Karpas-422 (cell line): Measurements from ENCODE around the gene ANKFY1. TPM values are rescaled to one million over a fixed set of nuclear protein-coding genes. Genes with fewer than 3 reads are reported as not detected.

Source experiments
- DNase-seq: peaks from one replicate; pipeline ENCODE4 v3.0.0-alpha.2; 2015
- H2AFZ ChIP-seq: fragments of 200-600 bp; sonication (generic); 2 replicates; pipeline ENCODE4 v1.6.1; 2014; ENCODE audit warnings: antibody characterized with exemption, low read length, mixed read lengths
- H3K27ac ChIP-seq: fragments of 200-600 bp; sonication (generic); 2 replicates; pipeline ENCODE4 v1.5.1; 2014; ENCODE audit warnings: mild to moderate bottlenecking, low read length, moderate library complexity
- H3K27me3 ChIP-seq: fragments of 200-600 bp; sonication (generic); 2 replicates; pipeline ENCODE4 v1.6.1; 2014; ENCODE audit warnings: low read length, mixed read lengths
- H3K36me3 ChIP-seq: fragments of 200-600 bp; sonication (generic); 2 replicates; pipeline ENCODE4 v1.6.1; 2014; ENCODE audit warnings: low read length, mixed read lengths; ENCODE audit not compliant: insufficient read depth
- H3K4me1 ChIP-seq: fragments of 200-600 bp; sonication (generic); 2 replicates; pipeline ENCODE4 v1.6.1; 2014; ENCODE audit warnings: mild to moderate bottlenecking, low read length, mixed read lengths
- H3K4me2 ChIP-seq: fragments of 200-600 bp; sonication (generic); 2 replicates; pipeline ENCODE4 v1.6.1; 2014; ENCODE audit warnings: low read length, low read depth, mild to moderate bottlenecking; ENCODE audit not compliant: poor library complexity, severe bottlenecking
- H3K4me3 ChIP-seq: fragments of 200-600 bp; sonication (generic); 2 replicates; pipeline ENCODE4 v1.5.1; 2014; ENCODE audit warnings: mild to moderate bottlenecking, antibody characterized with exemption, low read length, mixed read lengths
- H3K79me2 ChIP-seq: fragments of 200-600 bp; sonication (generic); 2 replicates; pipeline ENCODE4 v1.6.1; 2014; ENCODE audit warnings: mild to moderate bottlenecking, low read length, mixed read lengths
- H3K9ac ChIP-seq: fragments of 200-600 bp; sonication (generic); 2 replicates; pipeline ENCODE4 v1.6.0; 2014; ENCODE audit warnings: low read length
- H3K9me2 ChIP-seq: fragments of 200-600 bp; sonication (generic), shearing (Covaris generic); replicated peaks from 2 replicates; pipeline ENCODE4 v1.6.0; 2014; ENCODE audit warnings: mild to moderate bottlenecking, low read length, moderate library complexity; ENCODE audit not compliant: insufficient read depth
- H3K9me3 ChIP-seq: fragments of 300-700, 200-600 bp; sonication (generic); 2 replicates; pipeline ENCODE4 v1.6.1; 2014; ENCODE audit warnings: low read length, mixed read lengths
- H4K20me1 ChIP-seq: fragments of 200-600 bp; sonication (generic); 2 replicates; pipeline ENCODE4 v1.6.1; 2014; ENCODE audit warnings: mild to moderate bottlenecking, antibody characterized with exemption, low read length, low read depth; ENCODE audit not compliant: insufficient read depth
- total RNA-seq: library from RNA; depleted of rRNA; stranded (reverse); fragments of >200 nt; shearing (Covaris generic); gene quantifications from 2 replicates; pipeline ENCODE4 v1.2.3, GENCODE V29; 2014; ENCODE audit warnings: low replicate concordance

Gene ANKFY1
- total RNA-seq, 1 experiment from 2014 or later: 34.4 TPM

GRCh38 chr17:4297351-4297750, 33.6 kb upstream of the ANKFY1 start:
- no peaks in the 10 kb centered on the region for H4K20me1 ChIP-seq
- H2AFZ ChIP-seq: no peak overlapping the region
- DNase-seq: no peak
- no peaks in the 10 kb centered on the region for H3K9me2 ChIP-seq
- H3K27ac ChIP-seq: peak overlapping the region; percentile 37; the same call in 1 of the 2 replicates
- H3K27me3 ChIP-seq: no peaks in the 10 kb centered on the region
- no peaks in the 10 kb centered on the region for H3K9me3 ChIP-seq
- H3K4me1 ChIP-seq: peaks cover 29% of the 10 kb centered on the region
- peaks cover 92% of the 10 kb centered on the region for H3K79me2 ChIP-seq
- no peak overlapping the region for H3K4me3 ChIP-seq
- peaks cover 23% of the 10 kb centered on the region for H3K36me3 ChIP-seq
- H3K4me2 ChIP-seq: no peak overlapping the region
- H3K9ac ChIP-seq: no peak overlapping the region

- Histone ChIP-seq H3K79me2 (peaks cover 89% of the 10 kb centered on the region), H3K36me3 (peaks cover 27% of the 10 kb centered on the region), H3K9me3 (no peaks in the 10 kb centered on the region), H3K27ac (no peak overlapping the region), H3K9me2 (no peaks in the 10 kb centered on the region), H3K4me2 (no peak overlapping the region), H4K20me1 (no peaks in the 10 kb centered on the region), H3K4me1 (peaks cover 29% of the 10 kb centered on the region), H3K9ac (no peak overlapping the region), H3K27me3 (no peaks in the 10 kb centered on the region), H2AFZ (no peak overlapping the region), H3K4me3 (no peak overlapping the region)
- DNase-seq: no peak
Observed at GRCh38 chr17:4295686-4296085, 31.9 kb upstream of the ANKFY1 start.

GRCh38 chr17:4293572-4293971, 29.8 kb upstream of the ANKFY1 start:
- Histone ChIP-seq H3K27me3 (no peaks in the 10 kb centered on the region), H3K4me3 (no peak overlapping the region), H3K4me1 (peaks cover 27% of the 10 kb centered on the region), H3K27ac (no peak overlapping the region), H3K9ac (no peak overlapping the region), H3K4me2 (no peak overlapping the region), H2AFZ (no peak overlapping the region), H4K20me1 (0 out of 2 replicates have a peak, but pooled peaks cover 2% of the 10 kb centered on the region), H3K9me3 (no peaks in the 10 kb centered on the region), H3K9me2 (no peaks in the 10 kb centered on the region), H3K79me2 (peaks cover 91% of the 10 kb centered on the region), H3K36me3 (peaks cover 43% of the 10 kb centered on the region)
- no peak for DNase-seq

GRCh38 chr17:4287710-4288109, 23.9 kb upstream of the ANKFY1 start:
- Histone ChIP-seq H3K9me3 (no peaks in the 10 kb centered on the region), H3K4me1 (peaks cover 15% of the 10 kb centered on the region), H3K27me3 (no peaks in the 10 kb centered on the region), H3K9me2 (no peaks in the 10 kb centered on the region), H4K20me1 (0 out of 2 replicates have a peak, but pooled peaks cover 3% of the 10 kb centered on the region), H3K4me2 (no peak overlapping the region), H3K36me3 (peaks cover 43% of the 10 kb centered on the region; the same call in 1 of the 2 replicates), H2AFZ (no peak overlapping the region), H3K9ac (no peak overlapping the region), H3K4me3 (no peak overlapping the region), H3K27ac (no peak overlapping the region), H3K79me2 (peaks cover 75% of the 10 kb centered on the region)
- no peak for DNase-seq

GRCh38 chr17:4276514-4276913, 12.7 kb upstream of the ANKFY1 start:
- H2AFZ ChIP-seq: no peak overlapping the region
- no peaks in the 10 kb centered on the region for H3K27me3 ChIP-seq
- no peaks in the 10 kb centered on the region for H3K9me3 ChIP-seq
- no peak overlapping the region for H3K4me3 ChIP-seq
- H3K9me2 ChIP-seq: no peaks in the 10 kb centered on the region
- no peak for DNase-seq
- H3K9ac ChIP-seq: no peak overlapping the region
- H3K36me3 ChIP-seq: peaks cover 17% of the 10 kb centered on the region; the same call in 1 of the 2 replicates
- no peak overlapping the region for H3K4me2 ChIP-seq
- peaks cover 80% of the 10 kb centered on the region for H3K79me2 ChIP-seq
- H3K4me1 ChIP-seq: peaks cover 17% of the 10 kb centered on the region
- no peaks in the 10 kb centered on the region for H4K20me1 ChIP-seq
- no peak overlapping the region for H3K27ac ChIP-seq

- Histone ChIP-seq H3K4me3 (no peak overlapping the region), H3K9me3 (no peaks in the 10 kb centered on the region), H3K79me2 (peaks cover 55% of the 10 kb centered on the region), H3K9me2 (no peaks in the 10 kb centered on the region), H3K27me3 (no peaks in the 10 kb centered on the region), H3K4me2 (no peak overlapping the region), H3K9ac (no peak overlapping the region), H3K36me3 (peaks cover 25% of the 10 kb centered on the region; the same call in 1 of the 2 replicates), H4K20me1 (no peaks in the 10 kb centered on the region), H2AFZ (no peak overlapping the region), H3K27ac (no peak overlapping the region), H3K4me1 (peaks cover 20% of the 10 kb centered on the region)
- DNase-seq: no peak
Observed at GRCh38 chr17:4272972-4273368, 9.2 kb upstream of the ANKFY1 start.

GRCh38 chr17:4272213-4272971, 8.6 kb upstream of the ANKFY1 start:
- no peaks in the 10 kb centered on the region for H3K27me3 ChIP-seq

GRCh38 chr17:4270736-4271135, 7.0 kb upstream of the ANKFY1 start:
- DNase-seq: no peak
- Histone ChIP-seq H3K4me2 (no peak overlapping the region), H3K9me3 (no peaks in the 10 kb centered on the region), H4K20me1 (no peaks in the 10 kb centered on the region), H3K9ac (no peak overlapping the region), H2AFZ (no peak overlapping the region), H3K9me2 (no peaks in the 10 kb centered on the region), H3K36me3 (peaks cover 24% of the 10 kb centered on the region; the same call in 1 of the 2 replicates), H3K27ac (no peak overlapping the region), H3K79me2 (peaks cover 34% of the 10 kb centered on the region), H3K27me3 (no peaks in the 10 kb centered on the region), H3K4me1 (peaks cover 20% of the 10 kb centered on the region), H3K4me3 (no peak overlapping the region)

More at GRCh38 chr17:4272213-4272971, 8.6 kb upstream of the ANKFY1 start:
- DNase-seq: no peak
- peaks cover 25% of the 10 kb centered on the region; the same call in 1 of the 2 replicates for H3K36me3 ChIP-seq
- H3K4me1 ChIP-seq: peaks cover 20% of the 10 kb centered on the region
- no peaks in the 10 kb centered on the region for H3K9me2 ChIP-seq
- H3K9ac ChIP-seq: no peak overlapping the region
- no peaks in the 10 kb centered on the region for H3K9me3 ChIP-seq
- no peak overlapping the region for H3K27ac ChIP-seq
- no peak overlapping the region for H3K4me3 ChIP-seq
- no peak overlapping the region for H3K4me2 ChIP-seq
- H4K20me1 ChIP-seq: no peaks in the 10 kb centered on the region
- no peak overlapping the region for H2AFZ ChIP-seq
- peaks cover 51% of the 10 kb centered on the region for H3K79me2 ChIP-seq
